Measurements from ENCODE around the gene FAM89B. TPM values are rescaled to one million over a fixed set of nuclear protein-coding genes. Genes with fewer than 3 reads are reported as not detected.

Gene FAM89B
- total and polyA plus RNA-seq, 2 donors (not counting 3 experiments of a cell fraction or from before 2014, with no cell fraction given), result 63.1 to 153 TPM

DNA sequence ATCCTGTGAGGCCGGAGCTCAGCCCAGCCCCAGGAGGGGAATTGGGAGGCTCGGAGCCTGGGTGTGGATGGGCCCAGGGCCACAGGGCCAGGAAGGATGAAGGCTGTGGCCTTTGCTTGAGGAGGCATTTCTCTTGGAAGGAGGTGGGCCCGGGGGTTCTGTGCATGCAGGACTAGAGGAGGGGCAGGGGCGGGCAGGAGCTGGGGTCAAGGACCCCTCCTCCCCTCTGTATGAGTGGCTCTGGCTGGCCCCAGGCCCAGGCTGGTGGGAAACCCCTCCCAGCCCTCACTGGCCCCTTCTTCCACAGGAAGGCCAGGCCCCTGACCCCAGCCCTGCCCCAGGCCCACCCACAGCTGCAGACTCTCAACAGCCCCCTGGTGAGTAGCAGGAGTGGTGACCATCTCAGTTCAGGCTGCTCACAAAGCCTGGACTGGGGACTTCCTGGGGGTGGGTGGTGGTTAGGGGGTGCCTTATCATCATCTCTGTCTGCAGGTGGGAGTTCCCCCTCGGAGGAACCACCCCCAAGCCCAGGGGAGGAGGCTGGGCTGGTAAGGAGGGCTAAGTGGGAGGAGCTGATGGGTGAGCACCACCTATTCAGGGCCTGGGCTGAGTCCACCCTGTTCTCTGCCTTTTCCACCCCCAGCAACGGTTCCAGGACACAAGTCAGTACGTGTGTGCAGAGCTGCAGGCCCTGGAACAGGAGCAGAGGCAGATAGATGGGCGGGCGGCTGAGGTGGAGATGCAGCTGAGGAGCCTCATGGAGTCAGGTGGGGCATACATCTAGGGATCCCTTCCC lies 17.3 kb downstream of the FAM89B start:
- H3K4me3 ChIP-seq (replicated peaks in 1 of 3; ENCODE audit: insufficient read depth in 1 of 3, low read depth in 1 of 3, low read length in 3 of 3), result no peak overlapping the region
- ChIA-PET CTCF (interaction anchor here (1.1 to 12.2 kb wide), 8 partner anchors 15 to 57 kb away, joined by 3 to 206 read pairs (median 8); partner anchors contain the start of genes EHBP1L1, FAM89B, PCNX3 and ZNRD2), POLR2A (no interaction called here)
- H3K27ac ChIP-seq (ENCODE audit: insufficient read depth, low read depth, low read length), result no peak overlapping the region
- TF ChIP-seq FOS (IDR thresholded peaks at IDR 0.05; ENCODE audit: borderline replicate concordance, insufficient read depth, low read length), result no peak
- TF ChIP-seq POLR2AphosphoS5 (IDR thresholded peaks at IDR 0.05; ENCODE audit: insufficient read depth, low read depth, low read length), result no peak
- no peak for TF ChIP-seq EZH2 (IDR thresholded peaks at IDR 0.05; ENCODE audit: borderline replicate concordance, low read depth, low read length, severe bottlenecking)
- TF ChIP-seq JUN (IDR thresholded peaks at IDR 0.05; ENCODE audit: borderline replicate concordance, insufficient read depth, insufficient read length, low read depth), result no peak
- no peak for TF ChIP-seq GATA2 (IDR thresholded peaks at IDR 0.05; ENCODE audit: insufficient read depth, insufficient read length, low read depth, low read length)
- TF ChIP-seq MYC (IDR thresholded peaks at IDR 0.05; ENCODE audit: low read depth, low read length), result no peak
- no peak for TF ChIP-seq POLR2A (IDR thresholded peaks at IDR 0.05; ENCODE audit: low read depth, low read length)
- TF ChIP-seq, protein P1, sequence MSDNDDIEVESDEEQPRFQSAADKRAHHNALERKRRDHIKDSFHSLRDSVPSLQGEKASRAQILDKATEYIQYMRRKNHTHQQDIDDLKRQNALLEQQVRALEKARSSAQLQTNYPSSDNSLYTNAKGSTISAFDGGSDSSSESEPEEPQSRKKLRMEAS (IDR thresholded peaks at IDR 0.05; ENCODE audit: insufficient read depth, insufficient read length), result no peak
- TF ChIP-seq, protein P2, sequence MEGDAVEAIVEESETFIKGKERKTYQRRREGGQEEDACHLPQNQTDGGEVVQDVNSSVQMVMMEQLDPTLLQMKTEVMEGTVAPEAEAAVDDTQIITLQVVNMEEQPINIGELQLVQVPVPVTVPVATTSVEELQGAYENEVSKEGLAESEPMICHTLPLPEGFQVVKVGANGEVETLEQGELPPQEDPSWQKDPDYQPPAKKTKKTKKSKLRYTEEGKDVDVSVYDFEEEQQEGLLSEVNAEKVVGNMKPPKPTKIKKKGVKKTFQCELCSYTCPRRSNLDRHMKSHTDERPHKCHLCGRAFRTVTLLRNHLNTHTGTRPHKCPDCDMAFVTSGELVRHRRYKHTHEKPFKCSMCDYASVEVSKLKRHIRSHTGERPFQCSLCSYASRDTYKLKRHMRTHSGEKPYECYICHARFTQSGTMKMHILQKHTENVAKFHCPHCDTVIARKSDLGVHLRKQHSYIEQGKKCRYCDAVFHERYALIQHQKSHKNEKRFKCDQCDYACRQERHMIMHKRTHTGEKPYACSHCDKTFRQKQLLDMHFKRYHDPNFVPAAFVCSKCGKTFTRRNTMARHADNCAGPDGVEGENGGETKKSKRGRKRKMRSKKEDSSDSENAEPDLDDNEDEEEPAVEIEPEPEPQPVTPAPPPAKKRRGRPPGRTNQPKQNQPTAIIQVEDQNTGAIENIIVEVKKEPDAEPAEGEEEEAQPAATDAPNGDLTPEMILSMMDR (IDR thresholded peaks at IDR 0.05; ENCODE audit: extremely low read depth in 1 of 2, insufficient read depth in 1 of 2, low read depth in 1 of 2, low read length in 2 of 2), result no peak
- no peak overlapping the region for H3K9ac ChIP-seq (replicated peaks; ENCODE audit: extremely low read depth, insufficient read depth, low read length)
- no peaks in the 10 kb centered on the region for H3K27me3 ChIP-seq (ENCODE audit: control insufficient read depth in 2 of 2, insufficient read depth in 2 of 2, low read length in 2 of 2)
- no peaks in the 10 kb centered on the region for H3K36me3 ChIP-seq (ENCODE audit: control insufficient read depth in 2 of 2, extremely low read depth in 1 of 2, insufficient read depth in 2 of 2, low read length in 2 of 2)
- no peak overlapping the region for H3K4me2 ChIP-seq (ENCODE audit: insufficient read depth, low read length)
- no TSS peak for BruUV-seq (replicated peaks)
- dilution Hi-C loops (cut with MboI; ENCODE audit: extremely low pct_ligation_motif_present, low sequenced_read_pairs) (no loop called here), intact Hi-C loops (cut with micrococcal nuclease) (loop anchor here (5.0 kb wide), 1 partner anchor 222 kb away; no protein-coding TSS in a partner anchor)
- H3K4me1 ChIP-seq (ENCODE audit: control insufficient read depth, extremely low read depth, insufficient read depth, low read length), result peaks cover 7% of the 10 kb centered on the region
- FAIRE-seq (no peak), DNase-seq (ENCODE audit: low read depth, low spot score) (no peak)
- H3K9me1 ChIP-seq (replicated peaks; ENCODE audit: control insufficient read depth, extremely low read depth, insufficient read depth, low read length), result no peaks in the 10 kb centered on the region
- H4K20me1 ChIP-seq (replicated peaks; ENCODE audit: control insufficient read depth, extremely low read depth, insufficient read depth, low read length), result no peaks in the 10 kb centered on the region
- no peaks in the 10 kb centered on the region for H3K9me3 ChIP-seq (replicated peaks; ENCODE audit: control insufficient read depth, insufficient read depth, low read length)
- H2AFZ ChIP-seq (ENCODE audit: low read depth, low read length), result no peak overlapping the region
- H3K79me2 ChIP-seq (ENCODE audit: control insufficient read depth, insufficient read depth, low read length), result no peaks in the 10 kb centered on the region

All from endothelial cell of umbilical vein (primary cell).